Stimulated activated CD8-positive, alpha-beta memory T cell treated with anti-CD3 and anti-CD28 coated beads, Interleukin-15, amount 100 ng/mL, for 1 hour (primary cell): ENCODE measurements around the gene ODAD3.

Experiments used
- DNase-seq: peaks from one replicate; pipeline ENCODE4 v3.0.0-alpha.2; 2020; ENCODE audit warnings: low read depth

ODAD3 gene

GRCh38 chr19:11375143-11375948, 59.6 kb downstream of the ODAD3 start:
- DNase-seq, result peak; percentile 40

DNA sequence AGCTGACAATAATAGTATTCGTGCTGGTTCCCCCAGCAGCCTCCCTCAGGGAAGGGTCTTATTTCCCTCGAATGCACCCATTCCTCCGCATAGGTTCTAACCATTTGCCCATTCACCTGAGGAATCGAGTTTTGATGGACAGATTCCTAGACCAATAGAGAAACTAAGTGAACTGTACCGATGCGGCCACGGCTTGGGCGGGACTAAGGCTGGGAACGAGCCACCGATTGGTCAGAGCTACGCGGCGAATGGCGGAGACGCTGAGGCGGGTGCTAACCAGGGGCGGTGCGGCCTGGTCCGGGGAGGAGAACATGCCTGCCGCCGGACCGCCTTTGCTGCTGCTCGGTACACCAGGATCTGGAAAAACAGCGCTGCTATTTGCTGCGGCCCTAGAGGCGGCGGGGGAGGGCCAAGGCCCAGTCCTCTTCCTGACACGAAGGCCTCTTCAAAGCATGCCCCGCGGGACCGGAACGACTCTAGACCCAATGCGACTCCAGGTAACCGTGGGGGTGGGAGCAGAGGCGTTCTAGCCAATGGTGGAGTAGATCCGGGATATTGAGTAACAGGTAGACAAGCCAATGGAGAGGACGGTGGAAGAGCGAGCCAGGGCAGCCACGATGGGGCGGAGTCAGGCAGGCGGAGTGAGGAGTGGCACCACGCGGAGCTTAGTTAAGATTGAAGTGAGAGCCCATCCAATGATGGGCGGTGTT, 60.3 kb downstream of the ODAD3 start, which contains the start of gene SWSAP1:
Gene SWSAP1 (plus strand): TSS at position 234 of the 710 bp plus-strand sequence. CDS start 15 bp downstream, at position 249.
- DNase-seq, result peak; percentile 89

DNA sequence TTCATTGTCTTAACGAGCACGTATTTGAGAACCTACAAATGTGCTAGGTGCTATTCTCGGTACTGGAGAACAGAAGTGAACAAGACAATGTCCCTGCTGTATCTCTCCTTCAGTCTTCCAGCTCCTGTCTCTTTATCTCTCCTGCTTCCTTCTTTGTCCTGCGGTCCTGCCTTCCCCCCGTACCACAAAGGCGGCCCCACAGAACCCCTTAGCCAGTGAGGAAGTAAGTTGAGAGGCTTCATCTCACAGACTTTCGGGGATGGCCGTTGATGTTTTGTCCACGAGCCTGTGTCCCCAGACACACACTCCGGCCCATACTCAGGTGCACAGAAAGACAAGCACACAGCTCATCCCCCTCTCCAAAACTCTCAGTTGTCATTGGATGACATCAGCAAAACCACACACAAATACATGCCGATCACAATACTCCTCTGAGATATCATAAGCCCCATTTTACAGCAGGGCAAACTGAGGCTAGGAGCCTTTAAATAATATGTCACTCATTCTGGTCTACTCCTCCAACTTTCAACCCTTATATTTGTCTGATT, 61.0 kb downstream of the ODAD3 start:
- no peak for DNase-seq

GRCh38 chr19:11373166-11373884, 61.6 kb downstream of the ODAD3 start:
- no peak for DNase-seq

DNA sequence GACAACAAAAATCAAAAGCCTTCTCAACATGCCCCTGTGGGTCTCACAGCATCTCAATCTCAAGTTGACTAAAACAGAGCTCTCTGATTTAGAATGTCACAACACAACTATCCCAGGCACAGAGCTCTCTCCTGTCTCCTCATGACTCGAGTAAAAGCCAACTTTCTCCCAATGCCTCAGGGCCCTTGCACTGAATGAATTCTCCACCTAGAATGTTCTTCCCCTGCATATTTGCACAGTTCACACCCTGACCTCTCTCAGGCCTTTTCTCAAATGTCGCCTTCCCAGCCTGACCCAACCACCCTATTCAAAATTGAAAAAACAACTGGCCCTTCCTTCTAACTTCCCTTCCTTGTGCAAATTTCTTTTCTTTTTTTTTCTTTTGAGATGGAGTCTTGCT, 64.2 kb downstream of the ODAD3 start:
- DNase-seq, result no peak
